Ascending aorta (tissue), 2 donors: ENCODE measurements around the gene COL1A2. TPM values are rescaled to one million over a fixed set of nuclear protein-coding genes. Genes with fewer than 3 reads are reported as not detected.

Source experiments
- DNase-seq, 2 donors: peaks; one replicate each; pipeline ENCODE4 v3.0.0-alpha.2; 2019; ENCODE audit warnings: low spot score in 2 of 2
- H3K27ac ChIP-seq, 2 donors: fragments of 200-600 bp; sonication (generic); one replicate each; pipeline ENCODE4 v1.5.1; 2016 to 2017; ENCODE audit warnings: mild to moderate bottlenecking in 1 of 2
- H3K27me3 ChIP-seq: fragments of 200-600 bp; sonication (generic); one replicate; pipeline ENCODE4 v1.5.1; 2017
- H3K36me3 ChIP-seq, 2 donors: fragments of 200-600 bp; sonication (generic); one replicate each; pipeline ENCODE4 v1.5.1; 2016
- H3K4me1 ChIP-seq, 2 donors: fragments of 200-600 bp; sonication (generic); one replicate each; pipeline ENCODE4 v1.5.1; 2016 to 2017; ENCODE audit warnings: mild to moderate bottlenecking in 1 of 2
- H3K4me3 ChIP-seq, 2 donors: fragments of 200-600 bp; sonication (generic); one replicate each; pipeline ENCODE4 v1.5.1; 2016 to 2017; ENCODE audit warnings: mild to moderate bottlenecking in 1 of 2
- H3K9me3 ChIP-seq, 2 donors: fragments of 200-600 bp; sonication (generic); one replicate each; pipeline ENCODE4 v1.5.1; 2016
- intact Hi-C: fragments of 100-400 bp; cut with DNase I; formaldehyde crosslinking; loops from one replicate; pipeline ENCODE4 v1.15.1; 2023
- total RNA-seq: library from RNA; depleted of rRNA; stranded (reverse); fragments of >200 nt; gene quantifications from one replicate; pipeline ENCODE4 v1.1.0, GENCODE V29; 2016
- TF ChIP-seq, protein P1 (sequence below), 3 experiments: fragments of 200-600 bp in 2 of 3; fragments of 450-650 bp in 1 of 3; sonication (generic) in 2 of 3; IDR thresholded peaks; one replicate each; pipeline ENCODE4 v1.5.1; 2016 to 2019; ENCODE audit warnings: antibody characterized with exemption in 3 of 3, mild to moderate bottlenecking in 1 of 3, moderate library complexity in 1 of 3

The COL1A2 gene
- total RNA-seq, 1 donor from 2014 or later = 692 TPM

DNA sequence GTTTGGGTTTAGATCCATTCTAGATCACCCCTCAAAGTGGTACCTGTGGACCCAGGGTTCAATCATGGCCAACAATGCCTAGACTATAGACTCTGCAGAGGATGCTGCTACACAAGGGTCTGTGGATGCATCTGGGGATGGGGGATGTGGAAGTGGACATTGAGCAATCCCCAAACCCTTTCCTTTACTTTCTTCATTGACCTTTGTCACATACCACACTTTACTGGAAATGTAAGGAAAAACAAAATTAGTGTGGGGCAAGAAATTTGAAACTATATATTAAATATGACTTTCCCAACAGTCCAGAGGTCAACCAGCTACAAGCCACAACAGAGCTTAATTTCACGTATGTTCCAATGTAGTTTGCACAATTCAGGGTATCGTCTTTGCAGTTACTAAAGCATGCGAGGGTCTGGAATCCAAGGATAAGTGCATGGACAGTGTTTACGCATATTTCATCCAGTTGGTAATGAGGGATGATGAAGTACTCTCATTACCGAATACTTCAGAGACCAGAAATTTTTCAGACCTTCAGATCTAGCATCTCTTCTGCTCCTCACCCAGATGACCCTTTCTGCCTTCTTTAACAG is 81.7 kb downstream of the COL1A2 start:
- Histone ChIP-seq H3K4me3 (no peak overlapping the region), H3K36me3 (no peaks in the 10 kb centered on the region), H3K4me1 (no peaks in the 10 kb centered on the region), H3K27ac (no peak overlapping the region), H3K27me3 (no peaks in the 10 kb centered on the region), H3K9me3 (peaks cover 0 to 3% of the 10 kb centered on the region in 2 donors)
- TF ChIP-seq, protein P1, sequence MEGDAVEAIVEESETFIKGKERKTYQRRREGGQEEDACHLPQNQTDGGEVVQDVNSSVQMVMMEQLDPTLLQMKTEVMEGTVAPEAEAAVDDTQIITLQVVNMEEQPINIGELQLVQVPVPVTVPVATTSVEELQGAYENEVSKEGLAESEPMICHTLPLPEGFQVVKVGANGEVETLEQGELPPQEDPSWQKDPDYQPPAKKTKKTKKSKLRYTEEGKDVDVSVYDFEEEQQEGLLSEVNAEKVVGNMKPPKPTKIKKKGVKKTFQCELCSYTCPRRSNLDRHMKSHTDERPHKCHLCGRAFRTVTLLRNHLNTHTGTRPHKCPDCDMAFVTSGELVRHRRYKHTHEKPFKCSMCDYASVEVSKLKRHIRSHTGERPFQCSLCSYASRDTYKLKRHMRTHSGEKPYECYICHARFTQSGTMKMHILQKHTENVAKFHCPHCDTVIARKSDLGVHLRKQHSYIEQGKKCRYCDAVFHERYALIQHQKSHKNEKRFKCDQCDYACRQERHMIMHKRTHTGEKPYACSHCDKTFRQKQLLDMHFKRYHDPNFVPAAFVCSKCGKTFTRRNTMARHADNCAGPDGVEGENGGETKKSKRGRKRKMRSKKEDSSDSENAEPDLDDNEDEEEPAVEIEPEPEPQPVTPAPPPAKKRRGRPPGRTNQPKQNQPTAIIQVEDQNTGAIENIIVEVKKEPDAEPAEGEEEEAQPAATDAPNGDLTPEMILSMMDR (IDR thresholded peaks at IDR 0.05) = no peak
- DNase-seq = no peak
- intact Hi-C loops = no loop called here

GRCh38 chr7:94477878-94478277 is 83.2 kb downstream of the COL1A2 start:
- no peak overlapping the region for H3K4me3 ChIP-seq
- H3K27me3 ChIP-seq = no peaks in the 10 kb centered on the region
- no peak for DNase-seq
- intact Hi-C loops = no loop called here
- H3K9me3 ChIP-seq = no peaks in the 10 kb centered on the region
- H3K36me3 ChIP-seq = no peaks in the 10 kb centered on the region
- no peak overlapping the region for H3K27ac ChIP-seq
- no peaks in the 10 kb centered on the region for H3K4me1 ChIP-seq
- TF ChIP-seq, protein P1 (IDR thresholded peaks at IDR 0.05) = no peak

DNA sequence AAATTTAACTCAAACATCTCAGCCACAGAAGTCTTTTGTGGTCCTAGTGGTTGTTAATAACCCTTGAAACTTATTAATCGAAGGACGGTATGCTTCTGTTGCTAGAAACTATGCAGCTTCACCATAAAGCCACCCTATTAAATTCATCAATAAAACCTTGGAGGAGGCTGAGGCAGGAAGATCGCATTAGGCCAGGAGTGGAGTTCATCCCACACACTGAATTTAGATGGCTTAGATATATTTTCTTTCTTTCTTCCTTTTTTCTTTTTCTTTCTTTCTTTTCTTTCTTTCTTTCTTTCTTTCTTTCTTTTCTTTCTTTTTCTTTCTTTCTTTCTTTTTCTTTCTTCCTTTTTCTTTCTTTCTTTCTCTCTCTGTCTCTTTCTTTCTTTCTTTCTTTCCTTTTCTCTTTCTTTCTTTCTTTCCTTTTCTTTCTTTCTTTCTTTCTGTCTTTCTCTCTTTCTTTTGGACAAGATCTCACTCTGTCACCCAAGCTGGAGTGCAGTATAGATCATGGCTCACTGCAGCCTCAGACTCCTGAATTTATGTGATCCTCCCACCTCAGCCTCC is 84.0 kb downstream of the COL1A2 start:
- DNase-seq = no peak
- intact Hi-C loops = no loop called here

More for the DNA sequence above, 84.0 kb downstream of the COL1A2 start:
- no peaks in the 10 kb centered on the region for H3K9me3 ChIP-seq
- no peak overlapping the region for H3K27ac ChIP-seq
- no peaks in the 10 kb centered on the region for H3K36me3 ChIP-seq
- no peaks in the 10 kb centered on the region for H3K27me3 ChIP-seq
- TF ChIP-seq, protein P1 (IDR thresholded peaks at IDR 0.05) = no peak
- H3K4me1 ChIP-seq = no peaks in the 10 kb centered on the region
- no peak overlapping the region for H3K4me3 ChIP-seq

Other genes with a start within 250 kb of the COL1A2 start
- 3.1 TPM for gene CASD1, start 114.9 kb downstream of the COL1A2 start, total RNA-seq